NOMO-1 treated with DMSO at 0.1 percent for 48 hours (cell line): ENCODE data around the gene TNFRSF18.

Experiments
- DNase-seq: peaks from one replicate; lab custom pipeline; 2025; ENCODE audit not compliant: unreplicated experiment; lab: John Stamatoyannopoulos, UW

TNFRSF18 gene

DNA sequence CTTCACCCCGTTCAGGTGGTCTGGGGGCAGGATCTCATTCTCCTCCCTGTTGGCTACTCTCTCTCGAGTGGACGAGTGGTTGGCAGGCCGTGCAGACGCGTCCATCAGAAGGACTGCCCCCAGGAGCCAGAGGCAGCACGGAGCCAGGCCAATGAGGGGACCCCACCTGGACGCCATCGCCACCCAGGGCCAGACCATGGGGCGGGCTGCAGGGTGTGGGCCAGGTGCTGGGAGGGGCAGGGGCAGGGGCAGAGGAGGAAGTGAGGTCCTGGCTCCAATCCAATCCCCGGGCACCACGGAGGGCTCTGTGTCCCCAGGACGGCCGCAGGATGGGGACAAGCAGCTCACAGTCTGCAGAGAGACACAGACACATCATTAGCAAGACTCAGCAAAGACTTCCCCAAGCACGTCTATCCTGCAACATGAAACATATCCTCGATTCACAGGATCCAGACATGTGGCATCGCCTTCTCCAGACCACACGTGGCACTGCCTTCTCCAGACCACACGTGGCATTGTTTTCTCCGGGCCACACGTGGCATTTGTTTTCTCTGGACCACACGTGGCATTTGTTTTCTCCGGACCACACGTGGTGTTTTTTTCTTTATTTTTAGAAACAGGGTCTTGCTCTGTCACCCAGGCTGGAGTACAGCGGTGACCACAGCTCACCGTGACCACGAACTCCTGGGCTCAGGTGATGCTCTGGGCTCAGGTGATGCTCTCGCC, 22.4 kb upstream of the TNFRSF18 start:
- no peak for DNase-seq

DNA sequence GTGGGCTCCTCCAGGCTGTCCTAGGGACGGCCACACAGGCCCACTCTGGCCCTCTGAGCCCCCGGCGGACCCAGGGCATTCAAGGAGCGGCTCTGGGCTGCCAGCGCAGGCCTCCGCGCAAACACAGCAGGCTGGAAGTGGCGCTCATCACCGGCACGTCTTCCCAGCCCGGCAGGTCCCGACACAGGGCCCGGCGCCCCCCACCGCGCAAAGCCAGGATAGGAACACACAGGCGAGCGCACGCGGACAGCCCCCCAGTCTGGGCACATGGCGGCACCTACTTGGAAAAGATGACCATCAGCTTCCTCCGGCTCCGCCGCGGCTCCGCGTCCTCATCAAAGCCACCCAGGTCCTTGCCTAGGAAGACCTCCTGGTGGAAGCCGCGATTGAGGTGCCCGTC, 21.8 kb upstream of the TNFRSF18 start:
- DNase-seq = no peak

DNA sequence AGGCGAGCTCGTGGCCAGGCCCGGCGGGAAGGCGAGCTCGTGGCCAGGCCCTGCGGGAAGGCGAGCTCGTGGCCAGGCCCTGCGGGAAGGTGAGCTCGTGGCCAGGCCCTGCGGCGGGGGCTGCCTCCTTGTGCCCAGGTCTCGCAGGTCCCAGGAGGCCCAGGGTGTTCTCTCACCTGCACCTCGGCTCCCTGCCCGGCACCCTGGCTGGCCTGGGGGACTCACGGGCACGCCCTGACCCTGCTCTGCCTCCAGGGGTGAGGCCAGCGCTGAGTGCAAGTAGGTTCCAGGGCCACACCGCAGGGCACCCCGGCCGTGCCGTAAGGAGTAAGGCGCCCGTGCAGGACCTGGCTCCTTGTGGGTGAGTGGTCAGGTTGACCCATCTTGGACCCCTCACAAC, 21.0 kb upstream of the TNFRSF18 start:
- no peak for DNase-seq

DNA sequence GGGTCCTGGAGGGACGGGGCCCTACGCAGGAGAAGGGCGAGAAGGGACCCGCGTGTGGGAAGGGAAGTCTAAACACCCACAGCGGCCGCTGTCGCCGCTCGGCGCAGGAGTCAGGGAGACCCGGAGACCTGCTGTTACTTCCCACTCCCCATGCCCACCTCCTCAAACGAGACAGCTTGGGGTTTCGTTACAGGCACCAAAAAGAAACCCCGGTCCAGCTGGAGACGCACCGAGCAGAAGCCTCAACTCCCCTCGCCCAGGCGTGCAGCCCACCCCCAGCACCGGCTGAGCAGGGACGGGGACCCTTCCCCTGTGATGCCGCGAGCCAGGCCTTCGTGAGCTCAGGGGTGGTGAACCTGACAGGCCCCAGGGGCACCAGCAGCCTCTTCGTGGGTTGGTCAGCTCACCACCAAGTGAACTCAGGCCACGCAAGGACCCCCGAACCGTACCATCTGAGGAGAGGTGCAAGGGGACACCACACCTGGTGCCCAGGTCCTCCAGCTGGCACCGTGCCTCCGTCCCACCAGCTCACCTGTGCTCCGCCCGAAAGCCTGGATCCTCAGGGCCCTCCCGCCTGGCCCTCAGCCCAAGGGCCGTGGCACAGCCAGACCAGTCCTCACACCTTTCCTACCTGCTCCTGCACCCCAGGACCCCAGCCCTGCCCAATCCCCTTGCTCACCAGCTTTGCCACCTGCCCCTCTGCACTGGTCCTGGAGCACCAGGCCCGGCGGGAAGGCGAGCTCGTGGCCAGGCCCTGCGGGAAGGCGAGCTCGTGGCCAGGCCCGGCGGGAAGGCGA, 20.4 kb upstream of the TNFRSF18 start:
- no peak for DNase-seq

DNA sequence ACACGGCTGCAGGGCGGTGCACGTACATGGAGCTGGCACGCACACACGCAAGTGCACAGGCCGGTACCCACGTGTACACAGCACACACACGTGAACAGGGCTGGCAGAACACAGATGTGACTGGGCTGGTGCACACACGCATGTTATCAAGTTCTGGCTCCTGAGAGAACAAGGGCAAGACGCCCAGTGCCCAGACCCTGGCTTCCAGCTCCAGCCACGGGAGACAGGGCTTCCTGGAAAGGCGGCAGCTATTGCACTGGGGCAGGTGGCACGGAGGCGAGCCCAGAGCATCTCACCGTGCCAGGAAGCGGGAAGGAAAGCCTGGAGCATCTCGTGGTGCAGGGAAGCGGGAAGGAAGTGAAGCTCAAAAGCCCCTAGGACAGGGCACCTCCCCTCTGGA, 19.5 kb upstream of the TNFRSF18 start:
- DNase-seq = no peak

DNA sequence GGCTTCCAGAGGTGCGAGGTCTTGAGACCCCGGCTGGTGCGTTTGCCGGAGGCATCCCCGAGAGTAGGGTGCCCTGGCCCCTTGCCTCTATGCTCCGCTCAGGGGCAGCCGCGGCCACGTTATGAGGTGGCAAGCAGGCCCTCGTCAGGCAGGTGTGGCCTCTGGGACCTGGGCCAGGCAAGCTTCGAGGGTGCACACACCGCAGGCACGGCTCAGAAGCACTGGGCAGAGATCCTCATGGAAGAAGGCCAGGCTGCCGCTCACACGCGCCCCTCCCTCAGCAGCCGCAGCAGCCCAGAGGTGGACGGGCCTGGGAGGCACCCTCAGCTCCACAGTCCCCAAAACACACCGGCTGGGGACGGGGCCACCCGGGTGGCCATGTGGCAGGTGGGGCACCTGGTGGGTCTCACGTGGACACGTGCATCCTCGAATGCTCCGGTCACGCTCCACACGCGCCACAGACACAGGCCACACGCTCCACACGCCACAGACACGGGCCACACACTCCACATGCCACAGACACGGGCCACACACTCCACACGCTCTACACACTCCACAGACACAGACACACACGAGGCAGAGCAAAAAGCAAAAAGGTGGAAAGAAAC, 18.9 kb upstream of the TNFRSF18 start:
- DNase-seq = no peak

DNA sequence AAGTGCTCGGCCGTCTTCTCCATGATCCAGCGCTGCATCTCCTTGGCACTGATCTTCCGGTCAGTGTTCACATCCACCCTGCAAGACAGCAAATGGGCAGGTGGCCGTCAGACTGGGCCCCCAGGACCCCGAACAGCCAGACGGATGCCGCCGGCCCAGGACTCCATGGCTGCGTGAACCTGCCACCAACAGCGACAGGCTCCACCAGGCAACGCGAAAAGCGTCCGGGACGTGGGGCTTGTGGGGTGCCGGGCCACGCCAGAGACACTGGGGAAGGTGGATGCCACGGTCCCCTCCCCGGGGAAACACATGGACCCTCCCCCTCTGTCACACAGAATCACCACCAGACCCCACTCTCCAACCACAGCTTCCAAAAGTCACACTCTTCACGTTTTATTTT, 17.5 kb upstream of the TNFRSF18 start:
- no peak for DNase-seq

DNA sequence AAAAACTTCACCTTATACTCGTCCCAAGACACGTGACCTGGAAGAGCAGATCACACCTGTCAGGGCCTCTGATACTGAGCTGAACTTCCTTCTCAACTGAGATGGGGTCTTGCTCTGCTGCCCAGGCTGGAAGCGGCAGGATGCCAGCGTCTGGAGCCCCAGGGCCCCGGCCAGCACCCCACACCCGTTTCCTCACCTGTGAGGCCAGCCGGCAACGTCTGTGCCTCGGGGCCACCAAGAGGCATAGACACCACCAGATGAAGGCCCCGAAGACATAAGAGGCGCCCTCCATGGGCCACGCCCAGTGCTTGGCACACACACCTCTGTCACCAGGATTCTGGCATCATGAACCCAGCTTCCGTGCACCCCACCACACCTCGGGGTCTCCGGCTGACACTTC, 16.9 kb upstream of the TNFRSF18 start:
- no peak for DNase-seq

DNA sequence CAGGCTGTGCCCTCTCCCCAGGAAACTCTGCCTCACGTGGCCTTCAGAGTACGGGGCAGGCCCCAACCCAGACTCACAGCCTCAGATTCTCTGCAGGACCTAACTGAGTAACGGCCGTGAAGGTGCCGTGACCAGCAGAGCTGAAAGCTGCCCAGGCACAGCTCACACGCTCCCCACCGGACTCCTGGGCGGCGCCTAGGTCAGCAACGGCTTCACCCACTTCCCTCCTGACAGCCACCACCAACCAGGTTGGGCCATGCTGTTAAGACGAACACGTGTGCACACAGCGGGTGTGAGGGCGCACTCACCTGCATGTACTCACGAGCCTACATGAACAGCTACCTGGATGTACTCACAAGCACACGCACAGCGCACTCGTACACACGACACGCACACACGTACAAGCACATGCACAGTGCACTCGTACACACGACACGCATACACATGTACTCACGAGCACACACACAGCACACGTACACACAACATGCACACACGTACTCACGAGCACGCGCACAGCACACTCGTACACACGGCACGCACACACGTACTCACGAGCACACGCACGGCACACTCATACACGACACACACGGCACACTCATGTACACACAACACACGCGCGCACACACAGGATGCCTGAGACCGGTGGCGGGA, 16.3 kb upstream of the TNFRSF18 start:
- DNase-seq = no peak

DNA sequence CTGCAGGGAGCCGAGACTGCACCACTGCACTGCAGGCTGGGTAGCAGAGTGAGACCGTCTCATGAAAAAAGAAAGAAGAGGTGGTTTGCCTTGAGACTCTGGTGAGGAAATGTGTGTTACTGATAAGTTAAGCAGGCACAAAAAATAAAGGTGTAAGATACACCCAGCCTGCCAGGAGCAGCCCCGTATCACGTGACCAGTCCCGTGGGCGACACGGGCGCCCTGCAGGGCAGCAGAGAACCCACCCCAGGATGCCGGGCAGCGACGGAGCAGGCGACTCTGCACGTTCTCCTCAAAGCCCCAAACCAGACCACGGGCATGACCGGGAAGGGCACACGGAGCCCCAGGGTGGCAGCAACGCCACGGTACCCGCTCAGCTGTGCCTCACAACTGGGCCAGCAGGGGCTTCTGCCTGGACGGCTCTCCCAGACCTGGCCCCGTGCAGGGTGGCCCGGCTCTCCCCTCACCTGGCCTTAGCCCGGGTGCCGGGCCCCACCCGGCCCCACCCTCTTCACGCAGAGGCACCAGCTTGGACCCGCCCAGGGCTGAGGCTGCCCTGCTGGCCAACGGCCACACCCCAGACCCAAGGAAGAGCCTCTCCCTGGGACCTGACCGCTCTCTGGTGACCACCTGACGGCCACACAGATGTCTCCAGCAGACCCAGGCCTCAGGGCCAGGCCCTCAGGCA, 15.6 kb upstream of the TNFRSF18 start:
- no peak for DNase-seq

DNA sequence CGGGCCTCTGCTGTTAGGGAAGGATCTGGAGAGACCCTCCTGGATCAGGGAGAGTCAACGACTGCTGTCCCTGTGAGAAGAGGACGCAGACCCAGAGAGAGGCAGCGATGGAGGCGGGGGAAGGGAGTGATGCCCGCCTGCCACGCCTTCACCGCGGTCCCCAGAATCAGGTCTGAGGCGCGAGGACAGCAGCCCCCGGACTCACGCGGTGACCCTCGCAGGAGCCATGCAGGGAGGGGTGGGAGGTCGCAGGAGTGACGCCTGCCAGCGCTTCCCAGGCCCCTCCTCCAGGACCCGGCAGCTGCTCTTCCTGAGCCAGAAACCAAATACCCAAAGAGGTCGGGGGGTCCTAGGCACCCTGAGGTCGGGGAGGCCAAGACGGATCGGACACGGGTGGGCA, 13.8 kb upstream of the TNFRSF18 start:
- DNase-seq = no peak

DNA sequence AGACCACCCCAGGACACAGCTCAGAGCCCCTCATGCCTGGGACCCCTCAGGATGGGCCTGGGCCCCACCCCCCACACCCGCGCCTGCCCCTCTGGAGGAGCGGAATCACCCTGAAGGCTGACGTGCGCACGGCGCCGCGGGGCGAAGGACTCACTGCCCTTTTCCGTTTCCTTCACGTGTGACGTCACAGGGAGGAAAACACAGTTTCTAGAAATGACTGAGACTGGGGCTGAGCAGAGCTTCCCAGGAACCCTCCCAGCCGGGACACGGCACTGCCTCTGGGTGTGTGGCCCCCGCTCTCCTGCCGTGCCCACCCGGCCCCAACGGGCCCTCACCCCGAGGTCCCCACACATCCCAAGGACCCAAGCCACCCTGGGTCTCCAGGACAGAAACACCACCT, 12.9 kb upstream of the TNFRSF18 start:
- DNase-seq = no peak

DNA sequence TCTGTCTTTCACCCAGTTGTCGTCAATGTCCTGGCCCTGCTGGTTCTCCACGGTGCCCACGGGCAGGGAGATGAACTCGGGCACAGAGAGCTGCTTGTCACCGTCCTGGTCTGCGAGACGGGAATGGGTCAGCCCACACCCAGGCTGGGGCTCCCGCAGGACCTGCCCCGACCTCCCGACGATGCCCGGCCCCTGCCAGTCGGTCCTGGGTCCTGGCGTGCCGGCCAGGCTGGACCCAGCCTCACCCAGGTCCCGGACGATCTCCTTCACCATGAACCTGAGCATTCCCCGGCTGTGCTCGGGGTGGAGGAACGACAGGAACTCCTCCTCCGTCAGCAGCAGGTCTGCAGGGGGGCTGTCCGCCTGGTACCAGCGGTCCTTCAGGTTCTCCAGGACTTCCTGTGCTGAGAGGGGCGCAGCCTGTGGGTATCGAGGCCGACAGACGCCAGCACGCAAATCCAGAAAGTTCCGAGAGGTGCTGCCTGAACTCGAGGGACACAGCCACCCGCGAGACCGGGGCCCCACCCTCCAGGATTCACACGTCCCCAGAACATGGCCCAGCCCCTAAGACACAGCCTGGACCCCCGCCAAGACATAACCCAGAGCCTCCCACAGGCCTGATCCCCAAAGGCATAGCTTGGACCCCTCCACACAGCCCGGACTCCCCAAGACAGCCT, 12.3 kb upstream of the TNFRSF18 start:
- no peak for DNase-seq

DNA sequence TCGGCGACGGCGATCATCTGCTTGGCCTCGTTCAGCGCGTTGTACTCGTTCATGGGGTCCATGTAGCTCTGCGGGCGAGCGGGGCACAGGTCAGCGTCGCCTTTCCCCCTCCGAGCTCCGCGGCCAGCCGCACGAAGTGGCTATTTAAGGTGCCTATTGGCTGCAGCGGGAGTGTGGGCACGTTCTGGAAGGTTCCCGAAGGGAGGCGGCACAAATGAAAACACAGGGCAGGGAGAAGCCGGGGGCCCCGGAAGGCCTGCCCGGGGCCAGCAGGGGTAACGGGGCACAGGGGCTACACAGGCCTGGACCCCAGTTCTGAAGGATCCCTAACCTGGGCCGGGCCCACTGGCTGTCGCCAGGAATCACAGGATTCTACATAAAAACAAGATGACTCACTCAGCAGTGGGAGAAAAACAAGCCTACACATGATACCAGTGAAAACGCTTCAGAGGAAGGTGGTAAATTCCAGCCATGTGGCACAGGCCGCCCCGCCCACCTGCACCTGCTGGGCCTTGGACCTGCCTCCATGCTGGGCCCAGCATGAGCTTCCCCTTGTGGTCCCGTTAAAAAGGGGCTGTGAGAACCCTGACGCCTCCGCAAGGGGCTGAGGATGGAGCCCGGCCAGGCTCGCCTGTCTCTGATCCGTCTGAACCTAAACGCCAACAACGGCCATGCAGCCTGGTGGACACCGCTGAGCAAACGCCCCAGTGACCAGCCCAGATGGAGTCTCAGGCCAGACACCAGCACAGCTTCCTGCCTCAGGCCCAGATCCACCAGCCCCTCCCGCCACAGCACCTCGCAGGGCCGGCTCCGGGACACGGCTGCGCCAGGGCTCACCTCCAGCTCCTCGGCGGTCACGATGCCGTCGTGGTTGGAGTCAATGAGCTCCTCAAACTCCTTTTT, 11.5 kb upstream of the TNFRSF18 start:
- no peak for DNase-seq

DNA sequence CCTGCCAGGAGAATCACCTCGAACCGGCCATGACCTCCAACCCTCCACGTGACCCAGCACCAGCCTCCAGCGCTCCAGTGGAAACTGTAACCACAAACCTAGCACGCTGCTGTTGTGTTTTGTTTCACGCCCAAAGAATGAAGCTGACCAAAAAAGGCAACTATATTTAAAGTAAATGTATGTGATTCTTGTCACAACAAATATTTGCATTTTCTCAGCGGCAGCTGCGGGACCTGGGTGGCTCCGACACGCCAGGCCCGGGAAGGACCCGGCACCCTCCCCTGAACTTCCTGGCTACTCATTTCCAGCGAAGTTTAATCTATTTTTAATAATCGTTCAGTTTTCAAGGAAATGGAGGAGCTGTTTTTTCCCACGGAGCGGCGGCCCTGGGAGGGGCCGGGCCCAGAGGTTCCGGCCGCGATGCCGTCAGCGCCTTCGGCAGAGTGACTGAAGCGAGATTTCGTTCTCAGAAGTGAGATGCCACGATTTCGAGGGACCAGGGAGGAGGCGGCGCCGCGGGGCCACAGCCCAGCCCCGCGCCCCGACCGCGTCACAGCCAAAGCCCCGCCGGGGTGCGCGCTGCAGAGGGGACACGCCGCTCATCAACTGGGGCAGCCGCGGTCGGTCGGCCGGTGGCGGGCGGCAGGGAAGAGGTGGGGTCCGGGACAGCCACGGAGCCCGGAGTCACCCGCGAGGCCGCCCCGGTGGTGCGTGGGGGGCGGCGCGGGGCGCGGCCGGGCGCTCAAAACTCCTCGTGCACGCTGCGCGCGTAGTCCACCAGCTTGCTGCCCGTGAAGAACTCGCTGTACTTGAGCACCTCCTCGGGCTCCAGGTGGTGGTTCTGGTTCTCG, 10.6 kb upstream of the TNFRSF18 start:
- no peak for DNase-seq

DNA sequence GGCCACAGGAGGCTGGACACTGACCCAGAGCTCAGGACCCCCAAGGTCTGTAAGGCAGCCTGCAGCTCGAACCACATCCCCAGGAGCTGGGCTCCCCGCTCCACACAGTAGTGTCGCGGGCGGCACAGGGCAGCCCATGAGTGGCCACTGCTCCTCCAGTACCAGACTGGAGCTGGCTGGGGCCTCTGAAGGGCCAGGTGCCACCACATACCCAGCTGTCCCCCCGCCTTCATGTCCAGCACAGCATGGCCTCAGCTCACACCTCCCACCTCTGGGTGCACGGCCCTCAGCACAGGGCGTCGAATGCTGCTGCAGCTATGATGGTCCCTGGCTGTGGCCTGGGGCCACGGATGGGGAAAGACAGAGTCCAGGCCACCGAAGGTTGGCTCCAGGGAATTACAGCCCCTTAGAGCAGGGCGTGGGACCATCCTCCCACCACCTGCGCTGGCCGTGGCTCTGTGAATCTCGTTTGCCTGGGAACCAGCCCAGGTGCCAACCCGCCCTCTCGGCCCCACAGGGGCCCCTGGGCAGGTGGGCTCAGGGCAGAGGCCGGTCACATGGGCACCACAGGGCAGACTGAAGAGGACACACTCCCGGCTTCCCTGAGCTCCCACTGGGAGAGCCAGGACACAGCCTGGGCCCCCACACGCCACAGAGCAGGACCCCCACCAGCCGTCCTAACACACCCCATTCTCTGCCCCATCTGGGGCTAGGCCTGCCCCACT, 9.7 kb upstream of the TNFRSF18 start:
- no peak for DNase-seq

DNA sequence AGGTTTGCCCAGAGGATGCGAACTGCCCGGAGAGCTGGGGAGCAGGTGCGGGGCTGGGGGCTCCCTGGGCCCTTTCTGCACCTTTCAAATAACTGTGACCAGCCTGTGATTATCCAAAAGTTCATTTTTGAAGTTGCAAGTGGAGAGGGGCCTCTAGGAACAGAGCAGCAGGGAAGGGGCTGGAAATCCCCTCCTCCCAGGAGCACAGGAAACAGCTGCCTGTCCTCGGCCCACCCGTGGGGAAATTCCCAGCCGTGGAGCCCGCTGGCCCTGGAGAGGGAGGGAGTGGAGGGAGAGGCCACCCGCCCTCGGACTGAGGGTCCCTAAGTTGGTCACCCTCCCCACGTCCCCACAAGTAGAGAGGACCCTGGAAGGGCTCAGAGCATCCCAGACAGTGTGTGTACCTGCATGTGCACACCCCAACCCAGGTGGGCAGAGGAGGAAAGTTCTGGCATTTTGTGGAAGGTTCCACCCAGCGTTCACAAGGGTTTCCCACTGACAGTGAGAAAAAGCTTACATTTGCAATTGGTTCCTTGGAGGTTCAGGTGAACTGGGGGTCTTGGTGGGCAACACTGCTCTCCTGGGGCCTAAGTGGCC, 8.8 kb upstream of the TNFRSF18 start:
- no peak for DNase-seq
